Adipose tissue (tissue), 3 donors: ENCODE results near the gene FREM2. TPM values are rescaled to one million over a fixed set of nuclear protein-coding genes. Genes with fewer than 3 reads are reported as not detected.

Experiments
- H3K27ac ChIP-seq: one replicate; pipeline ENCODE4 v1.5.1; 2013; ENCODE audit warnings: low read depth, low read length
- WGBS, 3 donors: extraction: QIAGEN DNeasy Blood & Tissue Kit; methylation state at CpG; one replicate each; pipeline ENCODE4 v1.1.7; 2013; 5-methylcytosine and 5-hydroxymethylcytosine counted together
- polyA plus RNA-seq, 3 donors: library from polyadenylated mRNA; stranded (reverse); fragments of 200-250 nt; gene quantifications; one replicate each; pipeline ENCODE4 v1.2.3, GENCODE V29; 2013
- donor health status: healthy with polysubstance abuse.
- donor health status: Bipolar disorder and iron deficiency.
- donor health status: healthy.

FREM2 gene
- polyA plus RNA-seq, 3 donors, result 0.11 to 1.1 (median 0.21) TPM

DNA sequence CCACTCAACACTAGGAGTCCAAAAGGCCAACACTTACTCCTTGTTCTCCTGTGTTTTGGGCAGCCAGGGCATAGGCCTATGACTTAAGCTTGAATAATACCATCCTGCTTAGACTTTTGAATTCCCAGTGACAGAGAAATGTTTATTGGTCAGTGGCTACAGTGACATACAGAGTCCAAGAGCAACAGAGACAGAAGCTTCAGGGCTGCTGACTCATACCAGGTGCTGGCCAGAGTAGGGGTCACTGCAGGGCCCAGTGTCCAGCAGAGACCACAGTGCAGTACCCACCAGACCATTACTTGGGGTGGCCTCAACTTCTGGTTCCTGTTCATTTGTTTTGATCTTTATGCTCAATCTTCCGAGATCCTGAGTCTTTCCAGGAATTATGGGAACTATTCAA lies 6.0 kb upstream of the FREM2 start:
- WGBS, 3 donors, result 66 to 91% (median 69%) methylated on average over 1 of the region's 1 CpG
- no peak overlapping the region for H3K27ac ChIP-seq

DNA sequence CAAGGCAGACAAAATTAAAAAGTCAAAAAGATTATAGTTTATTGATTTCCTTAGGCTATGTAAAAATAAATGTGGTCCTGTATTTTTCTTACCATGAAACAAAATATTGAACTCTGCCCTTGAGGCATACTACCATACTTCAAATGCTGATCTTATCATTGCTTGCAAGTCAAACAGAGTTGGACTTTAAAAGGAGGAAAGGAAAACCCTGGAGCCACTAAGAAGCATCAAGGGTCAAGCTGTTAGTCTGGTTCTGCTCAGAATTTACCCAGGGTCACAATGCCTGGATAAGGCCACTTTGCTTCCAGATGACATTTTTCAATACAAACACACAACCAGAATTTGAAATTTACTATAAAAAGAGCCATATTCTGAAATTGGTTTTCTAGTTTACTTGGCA lies 2.2 kb upstream of the FREM2 start:
- H3K27ac ChIP-seq, result no peak overlapping the region

DNA sequence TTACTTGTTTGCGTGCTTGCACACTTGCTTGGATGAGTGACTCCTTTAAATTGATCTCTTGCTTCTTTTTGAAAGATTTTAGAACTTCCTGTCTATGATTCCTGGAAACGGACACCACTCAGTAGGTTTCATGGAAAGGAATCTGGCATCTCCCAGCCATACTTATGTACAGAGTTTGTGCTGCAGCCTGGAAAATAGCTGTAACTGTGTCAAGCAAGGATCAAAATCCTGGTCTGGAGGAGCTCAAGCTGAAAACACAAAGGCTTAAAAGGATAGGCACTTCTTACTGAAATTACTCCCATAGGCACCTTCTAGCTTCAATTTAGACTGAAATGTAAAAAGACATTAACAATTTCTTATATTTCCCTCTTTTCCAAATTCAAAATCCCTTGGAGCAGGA lies 1.4 kb upstream of the FREM2 start:
- WGBS, 3 donors, result 54 to 69% (median 67%) methylated on average over 2 of the region's 2 CpGs
- no peak overlapping the region for H3K27ac ChIP-seq

DNA sequence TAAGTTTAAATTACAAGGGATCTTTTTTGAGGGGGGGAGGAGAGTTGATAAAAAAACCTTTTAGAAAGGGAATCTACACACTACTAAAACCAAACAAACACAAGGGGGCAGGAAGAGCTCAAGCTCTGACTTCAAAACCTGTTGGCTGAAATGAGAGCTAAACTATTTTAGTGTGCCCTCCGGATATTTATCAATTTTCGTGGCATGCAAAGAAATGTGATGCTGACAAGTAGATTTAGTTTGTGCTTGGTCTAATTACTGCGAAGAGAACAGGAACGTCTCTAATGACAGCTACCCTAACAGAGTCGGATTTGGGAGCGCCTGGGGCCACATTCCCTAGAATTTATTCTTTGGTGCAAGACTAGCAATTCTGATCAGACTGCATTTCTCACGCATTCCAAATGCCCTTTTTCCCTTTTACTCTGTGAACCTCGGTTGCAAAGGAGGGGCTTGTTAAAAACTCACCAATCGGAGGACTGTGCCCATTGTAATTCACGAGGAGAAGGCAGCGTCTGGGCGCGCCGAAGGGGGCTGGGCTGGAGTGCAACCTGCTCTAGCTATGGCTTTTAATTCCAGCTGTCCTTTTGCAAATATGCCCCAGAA lies 802 bp upstream of the FREM2 start:
- 1% methylated on average over 14 of the region's 14 CpGs for WGBS, 3 donors
- no peak overlapping the region for H3K27ac ChIP-seq

DNA sequence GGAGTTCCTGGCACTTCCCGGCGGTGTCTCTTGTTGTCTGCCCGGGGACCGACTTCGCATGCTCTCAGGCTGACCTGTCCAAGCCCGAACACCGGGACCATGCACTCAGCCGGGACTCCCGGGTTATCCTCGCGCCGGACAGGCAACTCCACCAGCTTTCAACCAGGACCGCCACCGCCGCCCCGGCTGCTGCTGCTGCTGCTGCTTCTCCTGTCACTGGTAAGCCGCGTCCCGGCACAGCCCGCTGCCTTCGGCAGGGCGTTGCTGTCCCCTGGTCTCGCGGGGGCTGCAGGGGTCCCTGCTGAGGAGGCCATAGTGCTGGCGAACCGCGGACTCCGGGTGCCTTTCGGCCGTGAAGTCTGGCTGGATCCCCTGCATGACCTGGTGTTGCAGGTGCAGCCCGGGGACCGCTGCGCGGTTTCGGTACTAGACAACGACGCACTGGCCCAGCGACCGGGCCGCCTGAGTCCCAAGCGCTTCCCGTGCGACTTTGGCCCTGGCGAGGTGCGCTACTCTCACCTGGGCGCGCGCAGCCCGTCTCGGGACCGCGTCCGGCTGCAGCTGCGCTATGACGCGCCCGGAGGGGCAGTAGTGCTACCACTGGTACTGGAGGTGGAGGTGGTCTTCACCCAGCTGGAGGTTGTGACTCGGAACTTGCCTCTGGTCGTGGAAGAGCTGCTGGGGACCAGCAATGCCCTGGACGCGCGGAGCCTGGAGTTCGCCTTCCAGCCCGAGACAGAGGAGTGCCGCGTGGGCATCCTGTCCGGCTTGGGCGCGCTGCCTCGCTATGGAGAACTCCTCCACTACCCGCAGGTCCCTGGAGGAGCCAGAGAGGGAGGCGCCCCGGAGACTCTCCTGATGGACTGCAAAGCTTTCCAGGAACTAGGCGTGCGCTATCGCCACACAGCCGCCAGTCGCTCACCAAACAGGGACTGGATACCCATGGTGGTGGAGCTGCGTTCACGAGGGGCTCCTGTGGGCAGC lies 661 bp downstream of the FREM2 start:
- 2 to 3% (median 2%) methylated on average over 66 to 80 of the region's 80 CpGs for WGBS, 3 donors
- no peak overlapping the region for H3K27ac ChIP-seq

DNA sequence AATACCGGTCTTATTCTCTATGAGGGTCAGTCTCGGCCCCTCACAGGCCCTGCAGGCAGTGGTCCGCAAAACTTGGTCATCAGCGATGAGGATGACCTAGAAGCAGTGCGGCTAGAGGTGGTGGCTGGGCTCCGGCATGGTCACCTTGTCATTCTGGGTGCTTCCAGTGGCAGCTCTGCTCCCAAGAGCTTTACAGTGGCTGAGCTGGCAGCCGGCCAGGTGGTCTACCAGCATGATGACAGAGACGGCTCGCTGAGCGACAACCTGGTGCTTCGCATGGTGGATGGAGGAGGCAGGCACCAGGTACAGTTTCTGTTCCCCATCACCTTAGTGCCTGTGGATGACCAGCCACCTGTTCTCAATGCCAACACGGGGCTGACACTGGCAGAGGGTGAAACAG lies 1.8 kb downstream of the FREM2 start:
- H3K27ac ChIP-seq, result no peak overlapping the region
- 88 to 91% (median 89%) methylated on average over 12 of the region's 12 CpGs for WGBS, 3 donors

DNA sequence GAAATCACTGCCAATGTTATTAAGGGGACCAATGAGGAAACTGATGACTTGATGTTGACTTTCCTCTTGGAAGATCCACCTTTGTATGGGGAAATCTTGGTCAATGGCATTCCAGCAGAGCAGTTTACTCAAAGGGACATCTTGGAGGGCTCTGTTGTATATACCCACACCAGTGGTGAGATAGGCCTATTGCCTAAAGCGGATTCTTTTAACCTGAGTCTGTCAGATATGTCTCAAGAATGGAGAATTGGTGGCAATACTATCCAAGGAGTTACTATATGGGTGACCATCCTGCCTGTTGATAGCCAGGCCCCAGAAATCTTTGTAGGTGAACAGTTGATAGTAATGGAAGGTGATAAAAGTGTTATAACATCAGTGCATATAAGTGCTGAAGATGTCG lies 3.4 kb downstream of the FREM2 start:
- 92 to 96% (median 95%) methylated on average over 2 of the region's 2 CpGs for WGBS, 3 donors
- H3K27ac ChIP-seq, result no peak overlapping the region

DNA sequence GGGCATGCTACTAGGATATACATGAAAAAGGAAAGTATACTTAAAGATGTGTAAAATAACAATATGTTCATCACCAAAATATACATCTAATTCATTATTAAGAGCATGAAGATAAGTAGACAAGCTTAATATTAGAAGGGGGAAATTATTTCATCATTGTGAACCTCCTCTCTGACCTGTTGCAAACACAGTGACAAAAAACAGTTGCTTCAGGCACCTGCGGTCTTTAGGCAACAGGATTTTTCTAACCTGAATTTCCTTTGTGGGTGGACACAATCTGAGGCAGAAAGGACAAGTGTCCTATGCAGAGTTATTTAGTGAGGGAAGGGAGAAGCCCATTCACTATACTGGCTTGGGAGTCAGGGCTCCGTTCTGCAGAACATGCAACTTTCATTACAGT lies 6.3 kb downstream of the FREM2 start:
- 63 to 77% (median 70%) methylated on average over 2 of the region's 2 CpGs for WGBS, 3 donors
- no peak overlapping the region for H3K27ac ChIP-seq

DNA sequence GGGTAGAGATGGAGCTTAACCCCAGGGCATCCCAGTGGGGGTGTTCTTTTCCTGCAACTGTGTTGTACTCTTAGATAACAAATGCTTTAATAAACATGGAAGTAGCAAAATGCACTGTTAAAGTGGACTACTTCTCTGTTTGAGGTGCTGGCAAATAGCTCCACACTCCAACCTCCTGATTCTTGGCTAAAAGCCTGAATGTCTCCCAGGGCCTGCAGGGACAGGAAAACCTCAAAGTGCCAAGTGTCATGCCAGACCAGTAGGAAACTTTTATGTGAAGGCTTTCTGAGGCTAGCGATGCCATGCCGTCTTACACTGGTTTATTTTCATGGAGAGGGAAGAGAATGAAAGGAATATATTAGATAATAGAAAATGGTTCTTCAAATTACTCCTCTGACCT lies 6.8 kb downstream of the FREM2 start:
- 25 to 43% (median 43%) methylated on average over 2 of the region's 2 CpGs for WGBS, 3 donors
- H3K27ac ChIP-seq, result no peak overlapping the region

DNA sequence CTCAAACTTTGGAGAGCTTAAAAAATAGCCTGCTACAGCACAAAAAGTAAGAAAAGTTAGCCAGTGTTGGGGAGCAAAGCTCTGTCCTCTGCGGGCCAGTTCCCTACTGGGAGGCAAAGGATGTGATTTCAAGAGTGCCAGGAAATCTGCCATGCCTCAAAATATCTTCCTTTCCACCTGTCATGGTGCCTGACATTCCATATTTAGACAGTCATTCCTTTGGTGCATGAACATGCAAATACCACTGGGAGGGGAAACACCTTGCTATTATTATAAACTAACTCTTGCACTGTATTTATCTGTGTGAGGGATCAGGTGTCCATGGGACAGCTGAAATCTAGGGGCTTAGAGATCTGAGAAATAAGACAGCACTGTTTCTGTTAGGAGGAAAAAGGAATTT lies 10.3 kb downstream of the FREM2 start:
- H3K27ac ChIP-seq, result no peak overlapping the region
- 69 to 97% (median 78%) methylated on average over 1 of the region's 1 CpG for WGBS, 3 donors

DNA sequence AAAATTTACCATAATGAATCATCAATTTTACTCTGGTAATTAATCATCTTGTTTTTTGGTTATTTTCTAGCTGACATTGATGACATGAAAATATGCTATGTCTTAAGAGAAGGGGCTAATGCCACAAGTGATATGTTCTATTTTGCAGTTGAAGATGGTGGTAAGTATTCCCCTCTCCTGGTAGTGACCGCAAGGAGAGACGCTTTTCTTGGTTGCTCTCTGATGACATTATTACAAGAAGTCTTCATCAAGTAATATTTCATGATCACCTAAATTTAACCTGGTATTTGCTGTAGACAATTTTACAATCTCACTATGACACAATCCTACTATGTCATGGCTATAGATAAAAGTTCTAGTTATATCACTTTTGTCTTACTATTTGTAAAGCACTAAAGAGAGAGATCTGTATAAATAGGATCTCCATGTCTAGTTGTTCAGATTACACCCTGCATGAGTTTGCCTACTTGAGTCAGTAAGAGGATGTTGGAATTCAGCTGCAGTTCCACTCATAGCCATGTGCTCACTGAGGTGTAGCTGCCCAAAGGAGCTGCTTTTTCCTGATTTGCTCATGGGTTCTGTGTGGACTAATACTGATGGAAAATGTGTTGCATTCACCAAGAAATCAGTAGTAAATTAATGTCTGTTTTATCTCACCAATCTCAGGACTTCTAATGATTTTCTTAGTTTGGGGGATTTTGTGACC lies 10.9 kb downstream of the FREM2 start:
- no peak overlapping the region for H3K27ac ChIP-seq
- 90 to 96% (median 92%) methylated on average over 2 of the region's 2 CpGs for WGBS, 3 donors

DNA sequence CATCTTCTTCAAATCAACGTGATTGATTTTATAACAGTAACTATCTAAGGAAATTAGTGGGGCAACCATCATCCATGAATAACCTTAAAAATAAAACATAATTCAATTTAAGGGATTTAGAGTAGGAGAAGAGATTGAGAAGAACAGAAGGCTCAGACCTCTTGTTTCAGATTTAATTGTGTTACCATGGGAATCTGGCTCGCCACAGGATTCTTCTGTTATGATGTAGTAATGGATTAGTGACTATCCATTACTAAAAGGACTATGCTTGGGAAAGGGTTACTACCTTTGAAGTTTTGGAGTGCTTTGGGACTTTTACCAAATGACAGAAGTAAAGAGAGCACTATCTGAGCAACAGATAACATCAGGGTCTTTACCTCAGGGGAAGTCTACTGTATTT lies 13.2 kb downstream of the FREM2 start:
- no peak overlapping the region for H3K27ac ChIP-seq
- 82 to 95% (median 86%) methylated on average over 2 of the region's 2 CpGs for WGBS, 3 donors

DNA sequence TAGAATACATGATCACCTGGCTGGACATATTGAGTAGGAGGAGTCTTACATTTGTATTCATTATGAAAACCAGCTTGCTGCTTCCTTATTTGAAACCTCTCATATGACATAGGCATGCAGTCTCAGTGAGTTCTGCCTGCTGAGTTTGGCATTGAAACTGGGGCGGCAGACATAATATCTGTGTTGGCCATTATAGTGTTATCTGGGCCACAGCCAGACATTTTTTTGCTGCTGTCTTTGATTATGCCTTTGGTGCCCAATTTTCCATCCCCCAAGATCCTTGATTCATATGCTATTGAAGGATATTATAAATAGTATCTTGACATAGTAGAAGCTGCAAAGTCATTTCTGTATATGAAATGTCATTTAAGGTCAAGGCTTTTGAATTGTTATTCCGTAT lies 15.8 kb downstream of the FREM2 start:
- no peak overlapping the region for H3K27ac ChIP-seq
- 42 to 73% (median 69%) methylated on average over 2 of the region's 2 CpGs for WGBS, 3 donors

DNA sequence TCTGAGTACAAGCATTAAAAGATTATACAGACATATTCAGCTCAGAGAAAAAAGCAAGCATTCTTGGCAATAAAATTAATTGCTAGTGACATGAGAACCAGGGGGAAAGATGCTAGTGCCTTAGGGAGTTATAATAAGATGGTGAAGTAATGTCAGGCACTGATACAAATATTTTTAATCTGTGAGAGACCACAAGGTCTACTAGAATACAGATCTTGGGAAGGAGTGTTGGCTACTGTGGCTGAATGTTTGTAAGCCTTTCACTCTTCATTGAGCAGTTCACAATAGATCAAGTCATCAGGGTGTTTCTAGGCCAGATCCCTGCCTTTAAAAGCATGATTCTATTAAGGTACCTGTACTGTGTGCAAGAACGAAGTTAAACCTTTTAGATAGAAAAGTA lies 16.4 kb downstream of the FREM2 start:
- H3K27ac ChIP-seq, result no peak overlapping the region
- 76 to 94% (median 77%) methylated on average over 1 of the region's 1 CpG for WGBS, 3 donors

DNA sequence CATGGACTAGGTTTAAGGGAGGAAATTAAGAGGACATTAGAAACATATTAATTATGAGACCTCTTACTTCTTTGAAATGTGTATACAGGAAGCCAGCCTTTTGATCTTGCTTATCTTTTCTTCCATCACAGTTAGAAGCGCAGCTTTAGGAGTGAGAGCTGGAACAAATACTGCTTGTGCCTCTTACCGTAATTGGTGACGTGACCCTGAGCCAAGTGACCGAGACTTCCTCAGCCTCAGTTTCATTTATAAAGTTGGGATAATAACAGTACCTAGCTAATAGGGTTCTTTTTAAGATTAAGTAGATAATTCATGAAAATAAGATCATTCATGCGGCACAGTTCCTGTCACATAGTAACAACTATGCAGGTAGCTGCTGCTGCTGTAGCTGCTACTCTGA lies 18.5 kb downstream of the FREM2 start:
- 67 to 76% (median 74%) methylated on average over 5 of the region's 5 CpGs for WGBS, 3 donors
- H3K27ac ChIP-seq, result no peak overlapping the region

DNA sequence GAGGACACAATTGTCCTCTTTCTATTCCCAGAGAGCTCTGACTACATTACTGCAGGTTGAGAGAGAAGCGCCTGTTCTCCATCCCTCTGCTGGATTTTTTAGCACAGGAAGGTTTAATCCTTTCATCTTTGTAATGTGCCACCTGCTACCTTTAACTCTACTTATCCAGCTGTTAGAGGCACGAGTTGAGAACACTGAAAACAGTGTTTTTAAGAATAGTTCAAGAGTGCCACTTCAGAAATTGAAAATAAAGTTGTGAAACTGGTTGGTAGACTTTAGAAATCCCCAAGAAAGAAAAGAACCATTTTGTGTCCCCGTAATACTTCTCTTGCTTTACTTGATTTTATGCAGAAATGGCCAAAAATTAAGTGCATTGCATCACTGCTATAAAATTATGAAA lies 20.6 kb downstream of the FREM2 start:
- H3K27ac ChIP-seq, result no peak overlapping the region
- 74 to 83% (median 75%) methylated on average over 3 of the region's 3 CpGs for WGBS, 3 donors

DNA sequence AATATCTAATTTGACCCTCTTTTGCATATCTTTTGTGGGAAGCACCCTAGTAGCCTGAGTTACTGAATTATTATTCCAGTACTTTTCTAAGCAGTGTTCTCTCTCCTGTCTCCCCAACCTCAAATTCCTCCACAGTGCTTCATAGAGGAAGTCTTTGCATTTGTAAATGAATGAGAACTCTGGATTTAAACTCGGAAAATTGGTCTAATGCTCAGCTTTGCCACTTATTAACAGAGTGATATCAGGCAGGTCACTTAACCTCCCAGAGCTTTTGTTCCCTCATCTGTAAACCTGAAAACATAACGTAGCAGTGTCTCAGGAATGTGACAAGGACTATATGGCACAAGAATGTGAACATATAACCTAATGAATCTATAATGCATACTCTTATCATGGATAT lies 26.2 kb downstream of the FREM2 start:
- WGBS, 3 donors, result 56 to 75% (median 72%) methylated on average over 2 of the region's 2 CpGs
- no peak overlapping the region for H3K27ac ChIP-seq

DNA sequence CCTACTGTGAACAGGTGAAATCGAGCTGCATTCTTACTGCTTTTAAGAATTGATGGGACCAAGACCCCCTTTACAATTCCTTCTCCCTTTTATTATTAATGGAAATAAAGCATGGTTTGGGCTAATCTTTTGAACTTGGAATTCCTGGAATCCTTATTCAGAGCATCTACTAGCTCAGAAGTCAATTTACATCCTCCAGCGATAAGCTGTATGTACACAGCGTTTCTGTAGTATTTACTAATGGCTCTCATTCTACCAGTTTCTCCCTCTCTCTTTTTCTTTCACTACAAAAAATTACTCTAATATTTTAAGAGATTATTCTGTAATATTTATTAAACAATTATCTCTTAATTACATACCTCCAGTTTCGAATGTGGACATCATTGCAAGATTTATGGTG lies 31.5 kb downstream of the FREM2 start:
- 69 to 78% (median 72%) methylated on average over 4 of the region's 4 CpGs for WGBS, 3 donors
- H3K27ac ChIP-seq, result no peak overlapping the region

DNA sequence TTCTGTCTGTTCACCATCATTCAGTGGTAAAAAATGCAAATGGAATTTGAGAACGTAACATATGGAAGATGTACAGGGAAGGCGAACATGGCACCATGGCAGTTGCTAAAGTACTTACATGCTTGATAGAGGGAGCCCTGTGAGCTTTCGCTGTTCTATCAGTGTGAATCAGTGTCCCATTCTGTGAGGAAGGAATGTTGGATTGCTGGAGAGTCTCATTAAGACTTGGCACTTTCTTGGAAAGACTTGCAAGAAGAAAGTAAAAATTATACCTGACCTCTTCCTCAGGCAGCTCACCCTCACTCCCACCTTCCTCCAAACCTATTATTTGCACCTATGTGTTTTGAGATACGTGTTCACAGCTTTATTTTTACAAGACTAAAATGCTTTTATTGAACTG lies 43.5 kb downstream of the FREM2 start:
- no peak overlapping the region for H3K27ac ChIP-seq
- 56 to 70% (median 65%) methylated on average over 4 of the region's 4 CpGs for WGBS, 3 donors
